Smooth muscle cell (in vitro differentiated cells): ENCODE measurements around the gene TCF7. TPM values are rescaled to one million over a fixed set of nuclear protein-coding genes. Genes with fewer than 3 reads are reported as not detected.

ENCODE experiments used
- DNase-seq: peaks from one replicate; lab custom pipeline; 2025; ENCODE audit not compliant: unreplicated experiment; lab: John Stamatoyannopoulos, UW
- H2AFZ ChIP-seq: fragments of 200-600 bp; sonication (generic); 2 replicates; pipeline ENCODE4 v1.6.0; 2016; ENCODE audit warnings: antibody characterized with exemption, low read depth, mild to moderate bottlenecking
- H3F3A ChIP-seq: fragments of 200-600 bp; sonication (generic); 2 replicates; pipeline ENCODE4 v1.6.0; 2017; ENCODE audit warnings: antibody characterized with exemption, low read depth
- H3K27ac ChIP-seq: fragments of 200-600 bp; sonication (generic); 2 replicates; pipeline ENCODE4 v1.5.1; 2016; ENCODE audit warnings: low read depth, mild to moderate bottlenecking
- H3K27me3 ChIP-seq: fragments of 200-600 bp; sonication (generic); 2 replicates; pipeline ENCODE4 v1.6.1; 2016; ENCODE audit warnings: low read depth, mild to moderate bottlenecking
- H3K36me3 ChIP-seq: fragments of 200-600 bp; sonication (generic); 2 replicates; pipeline ENCODE4 v1.5.1; 2016; ENCODE audit warnings: low read depth
- H3K4me1 ChIP-seq: fragments of 200-600 bp; sonication (generic); 2 replicates; pipeline ENCODE4 v1.5.1; 2016; ENCODE audit warnings: low read depth
- H3K4me2 ChIP-seq: fragments of 200-600 bp; sonication (generic); 2 replicates; pipeline ENCODE4 v1.6.0; 2016; ENCODE audit warnings: mild to moderate bottlenecking
- H3K4me3 ChIP-seq: fragments of 200-600 bp; sonication (generic); 2 replicates; pipeline ENCODE4 v1.5.1; 2016; ENCODE audit warnings: mild to moderate bottlenecking
- H3K79me2 ChIP-seq: fragments of 200-600 bp; sonication (generic); 2 replicates; pipeline ENCODE4 v1.6.0; 2016; ENCODE audit warnings: low read depth, mild to moderate bottlenecking
- H3K9ac ChIP-seq: fragments of 200-600 bp; sonication (generic); 2 replicates; pipeline ENCODE4 v1.6.0; 2016; ENCODE audit warnings: low read depth
- H3K9me3 ChIP-seq: fragments of 200-600 bp; sonication (generic); replicated peaks from 2 replicates; pipeline ENCODE4 v1.5.1; 2016; ENCODE audit warnings: low read depth
- H4K20me1 ChIP-seq: fragments of 200-600 bp; sonication (generic); 2 replicates; pipeline ENCODE4 v1.6.0; 2016; ENCODE audit warnings: low read depth
- WGBS: methylation state at CpG from one replicate; pipeline ENCODE4 v1.1.7; 2016; ENCODE audit warnings: low lambda C conversion rate; 5-methylcytosine and 5-hydroxymethylcytosine counted together
- polyA plus RNA-seq: library from polyadenylated mRNA; unstranded; fragments of >200 nt; fragmentation: Nextera tagmentation; extraction: Ambion mirVana; gene quantifications from 2 replicates; pipeline ENCODE4 v1.2.1, GENCODE V29; 2016
- total RNA-seq: library from RNA; depleted of rRNA; stranded (reverse); fragments of >200 nt; gene quantifications from 2 replicates; pipeline ENCODE4 v1.2.3, GENCODE V29; 2014
- TF ChIP-seq, protein P1 (sequence below): fragments of 200-600 bp; sonication (generic); IDR thresholded peaks from 2 replicates; pipeline ENCODE4 v1.5.1; 2017; ENCODE audit warnings: borderline replicate concordance, mild to moderate bottlenecking, antibody characterized with exemption; ENCODE audit not compliant: insufficient read depth, poor library complexity, severe bottlenecking

TCF7 gene
- total and polyA plus RNA-seq, 2 experiments from 2014 or later: 1.8 to 3.4 TPM

DNA sequence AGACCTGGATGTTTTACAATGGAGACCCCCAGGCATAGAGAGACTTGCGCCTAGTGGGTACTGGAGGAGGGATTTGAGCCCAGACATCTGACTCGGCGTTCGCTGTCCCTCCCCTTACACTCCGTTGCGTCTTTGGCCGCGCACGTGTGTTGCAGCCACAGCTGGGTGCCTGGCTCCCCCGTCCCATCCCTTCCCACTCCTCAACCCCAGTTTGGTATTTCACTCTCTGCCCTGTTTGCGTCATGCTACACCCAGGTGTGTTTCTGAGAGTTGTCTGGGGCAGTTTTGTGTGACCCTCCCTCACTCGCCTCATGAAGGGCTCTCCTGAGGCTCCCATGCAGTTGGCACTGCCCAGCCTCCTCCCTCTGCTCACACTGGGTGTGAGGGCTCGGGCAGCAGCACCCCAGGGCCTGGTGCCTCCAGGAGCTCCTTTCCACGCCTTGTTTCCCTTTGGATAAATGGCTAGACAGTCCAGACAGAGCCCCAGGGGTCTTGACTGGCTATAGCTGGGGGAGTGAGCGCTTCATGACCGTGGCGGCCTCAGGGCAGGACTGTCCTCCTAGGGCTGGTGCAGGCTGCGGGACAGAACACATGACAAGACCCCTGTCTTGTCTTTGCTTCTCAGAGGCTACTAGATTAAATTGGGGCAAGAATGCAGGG lies 13.6 kb downstream of the TCF7 start:
- no peaks in the 10 kb centered on the region for H3K27me3 ChIP-seq
- H3F3A ChIP-seq: no peaks in the 10 kb centered on the region
- TF ChIP-seq, protein P1, sequence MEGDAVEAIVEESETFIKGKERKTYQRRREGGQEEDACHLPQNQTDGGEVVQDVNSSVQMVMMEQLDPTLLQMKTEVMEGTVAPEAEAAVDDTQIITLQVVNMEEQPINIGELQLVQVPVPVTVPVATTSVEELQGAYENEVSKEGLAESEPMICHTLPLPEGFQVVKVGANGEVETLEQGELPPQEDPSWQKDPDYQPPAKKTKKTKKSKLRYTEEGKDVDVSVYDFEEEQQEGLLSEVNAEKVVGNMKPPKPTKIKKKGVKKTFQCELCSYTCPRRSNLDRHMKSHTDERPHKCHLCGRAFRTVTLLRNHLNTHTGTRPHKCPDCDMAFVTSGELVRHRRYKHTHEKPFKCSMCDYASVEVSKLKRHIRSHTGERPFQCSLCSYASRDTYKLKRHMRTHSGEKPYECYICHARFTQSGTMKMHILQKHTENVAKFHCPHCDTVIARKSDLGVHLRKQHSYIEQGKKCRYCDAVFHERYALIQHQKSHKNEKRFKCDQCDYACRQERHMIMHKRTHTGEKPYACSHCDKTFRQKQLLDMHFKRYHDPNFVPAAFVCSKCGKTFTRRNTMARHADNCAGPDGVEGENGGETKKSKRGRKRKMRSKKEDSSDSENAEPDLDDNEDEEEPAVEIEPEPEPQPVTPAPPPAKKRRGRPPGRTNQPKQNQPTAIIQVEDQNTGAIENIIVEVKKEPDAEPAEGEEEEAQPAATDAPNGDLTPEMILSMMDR: no peak
- DNase-seq: no peak
- no peak overlapping the region for H2AFZ ChIP-seq
- no peaks in the 10 kb centered on the region for H3K9me3 ChIP-seq
- peaks cover 98% of the 10 kb centered on the region for H4K20me1 ChIP-seq
- H3K27ac ChIP-seq: no peak overlapping the region
- no peaks in the 10 kb centered on the region for H3K79me2 ChIP-seq
- WGBS: 95% methylated on average over 18 of the region's 18 CpGs
- no peak overlapping the region for H3K4me2 ChIP-seq
- no peak overlapping the region for H3K9ac ChIP-seq
- no peaks in the 10 kb centered on the region for H3K4me1 ChIP-seq
- no peak overlapping the region for H3K4me3 ChIP-seq
- no peaks in the 10 kb centered on the region for H3K36me3 ChIP-seq

DNA sequence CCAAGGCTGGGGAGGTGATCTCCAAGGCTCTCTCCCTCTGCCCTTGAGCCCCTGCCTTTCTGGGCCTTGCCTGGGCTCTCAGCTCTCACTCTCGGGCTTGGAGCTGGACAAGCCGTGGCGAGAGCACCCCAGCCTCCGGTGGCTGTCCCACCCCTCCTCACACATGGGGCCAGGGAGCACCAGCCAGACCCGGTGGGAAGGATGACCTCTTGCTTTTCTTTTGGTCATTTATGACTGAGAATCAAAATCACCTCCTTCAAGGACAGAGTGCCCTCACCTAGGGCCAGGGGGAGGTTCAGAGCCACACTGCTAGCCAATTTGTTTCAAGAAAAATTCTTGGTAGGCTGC lies 14.1 kb downstream of the TCF7 start:
- no peak overlapping the region for H3K4me3 ChIP-seq
- TF ChIP-seq, protein P1: no peak
- no peaks in the 10 kb centered on the region for H3F3A ChIP-seq
- no peaks in the 10 kb centered on the region for H3K27me3 ChIP-seq
- peaks cover 100% of the 10 kb centered on the region for H4K20me1 ChIP-seq
- DNase-seq: no peak
- H3K36me3 ChIP-seq: no peaks in the 10 kb centered on the region
- H3K9ac ChIP-seq: no peak overlapping the region
- WGBS: 95% methylated on average over 5 of the region's 5 CpGs
- H3K79me2 ChIP-seq: no peaks in the 10 kb centered on the region
- no peaks in the 10 kb centered on the region for H3K4me1 ChIP-seq
- no peak overlapping the region for H3K27ac ChIP-seq
- H3K9me3 ChIP-seq: no peaks in the 10 kb centered on the region
- H2AFZ ChIP-seq: no peak overlapping the region
- H3K4me2 ChIP-seq: no peak overlapping the region

DNA sequence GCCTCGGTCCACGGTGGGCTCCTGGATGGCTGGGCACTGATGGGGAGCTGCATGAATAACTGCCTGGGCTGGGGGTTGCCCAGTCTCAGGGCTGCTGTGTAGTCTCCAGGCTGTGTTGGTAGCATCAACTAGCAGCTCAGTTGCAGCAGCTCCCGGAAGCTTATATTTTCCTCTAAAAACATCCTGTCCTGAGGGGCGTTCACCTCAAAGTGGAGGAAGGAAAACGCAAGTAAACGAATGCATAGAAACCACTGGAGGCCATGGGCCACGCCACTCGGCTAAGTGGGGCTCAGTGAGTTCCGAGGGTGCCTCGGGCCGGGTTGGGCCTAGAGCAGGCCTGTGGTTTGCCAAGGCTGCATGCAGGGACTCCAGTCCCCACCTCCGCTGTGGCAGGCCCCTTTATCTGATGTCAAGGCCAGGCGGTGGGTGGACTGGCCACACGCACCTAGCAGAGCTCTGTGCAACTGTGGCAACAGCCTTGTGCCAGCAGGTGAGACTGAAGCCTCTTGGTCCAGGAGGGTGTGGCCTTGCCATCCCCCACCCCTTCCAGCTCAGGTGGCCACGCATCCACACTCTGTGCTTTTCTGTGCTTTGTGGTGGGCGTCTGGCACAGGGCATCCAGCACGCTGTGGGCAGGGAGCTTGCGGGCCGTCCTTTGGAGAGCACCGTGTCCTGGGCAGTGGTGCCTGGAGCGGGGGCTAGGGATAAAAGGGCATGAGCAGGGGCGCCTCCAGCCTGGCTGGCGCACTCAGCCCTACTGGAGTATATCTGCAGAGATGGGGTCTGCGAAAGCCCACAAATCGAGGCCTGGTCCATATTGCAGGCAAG lies 15.1 kb downstream of the TCF7 start:
- H3K27me3 ChIP-seq: no peaks in the 10 kb centered on the region
- TF ChIP-seq, protein P1: no peak

More for the DNA sequence above, 15.1 kb downstream of the TCF7 start:
- Histone ChIP-seq H4K20me1 (peaks cover 100% of the 10 kb centered on the region), H2AFZ (no peak overlapping the region), H3K4me2 (no peak overlapping the region), H3F3A (no peaks in the 10 kb centered on the region), H3K27ac (no peak overlapping the region), H3K4me3 (no peak overlapping the region), H3K9me3 (no peaks in the 10 kb centered on the region), H3K9ac (no peak overlapping the region), H3K4me1 (no peaks in the 10 kb centered on the region), H3K36me3 (no peaks in the 10 kb centered on the region), H3K79me2 (peaks cover 3% of the 10 kb centered on the region)
- 95% methylated on average over 25 of the region's 25 CpGs for WGBS
- no peak for DNase-seq
